Psoas muscle (tissue), 8 donors: Measurements from ENCODE around the gene STARD10. TPM values are rescaled to one million over a fixed set of nuclear protein-coding genes. Genes with fewer than 3 reads are reported as not detected.

Source experiments
- ATAC-seq, 4 donors: fragments of 200-7000 bp; cut with Tn5 transposase; one replicate each; pipeline ENCODE4 v1.9.1; 2020; ENCODE audit warnings: moderate library complexity in 3 of 4, mild to moderate bottlenecking in 2 of 4
- DNase-seq, 2 donors: peaks; one replicate each; pipeline ENCODE4 v3.0.0-alpha.2; 2020
- H3K27ac ChIP-seq: fragments of 200-600 bp; one replicate; pipeline ENCODE4 v1.8.0; 2022
- H3K27me3 ChIP-seq, 3 donors: fragments of 200-600 bp in 1 of 3; one replicate each; pipeline versions ENCODE4 v1.6.1 to v1.8.0; 2013 to 2022; ENCODE audit warnings: low read length in 2 of 3, mild to moderate bottlenecking in 2 of 3, moderate library complexity in 1 of 3; ENCODE audit not compliant: insufficient read depth in 3 of 3
- H3K36me3 ChIP-seq, 2 donors: fragments of 200-600 bp in 1 of 2; one replicate each; pipeline versions ENCODE4 v1.6.1 to v1.8.0; 2013 to 2022; ENCODE audit warnings: low read depth in 1 of 2, mild to moderate bottlenecking in 1 of 2, moderate library complexity in 1 of 2; ENCODE audit not compliant: insufficient read depth in 1 of 2
- H3K4me1 ChIP-seq: fragments of 200-600 bp; one replicate; pipeline ENCODE4 v1.8.0; 2022
- H3K4me3 ChIP-seq: fragments of 200-600 bp; one replicate; pipeline ENCODE4 v1.8.0; 2022; ENCODE audit warnings: mild to moderate bottlenecking
- H3K9me3 ChIP-seq: fragments of 200-600 bp; one replicate; pipeline ENCODE4 v1.8.0; 2022
- CTCF ChIP-seq: fragments of 200-600 bp; IDR thresholded peaks from one replicate; pipeline ENCODE4 v1.8.0; 2022; ENCODE audit warnings: antibody characterized with exemption
- WGBS, 3 donors: extraction: QIAGEN DNeasy Blood & Tissue Kit; methylation state at CpG; one replicate each; pipeline versions ENCODE4 v1.1.6 to v1.1.7; 2013; 5-methylcytosine and 5-hydroxymethylcytosine counted together
- intact Hi-C, 2 donors: fragments of 100-400 bp; cut with DNase I; formaldehyde crosslinking; loops; one replicate each; pipeline versions ENCODE4 v1.11.0 to v1.14.2; 2022
- polyA plus RNA-seq, 3 donors: library from polyadenylated mRNA; stranded (reverse); fragments of 200-250 nt; gene quantifications; one replicate each; pipeline ENCODE4 v1.2.3, GENCODE V29; 2013
- total RNA-seq, 4 donors: library from RNA; stranded (reverse); fragmentation: NEBNext Ultra II Directional in 2 of 4; extraction: Animal tissue kit (Norgen Biotek cat#: 25700) in 2 of 4; gene quantifications; one replicate each; pipeline versions ENCODE4 v1.2.1 to v1.2.4, GENCODE V29; 2021 to 2023
- donor health status: healthy with polysubstance abuse.
- donor health status: DM: no; HTN: no; CAD: no; lungs with moderate emphysema.
- donor health status: Bipolar disorder and iron deficiency.
- donor health status: healthy.
- donor health status: DM: yes; HTN: yes; CAD: no.
- donor health status: DM: no; HTN: no; CAD: no.
- donor health status: DM: no; HTN: no; CAD: no.
- donor health status: DM: yes; HTN: yes; CAD: no.

The STARD10 gene
- total and polyA plus RNA-seq, 7 donors, result 18.6 to 99.9 (median 57.3) TPM

DNA sequence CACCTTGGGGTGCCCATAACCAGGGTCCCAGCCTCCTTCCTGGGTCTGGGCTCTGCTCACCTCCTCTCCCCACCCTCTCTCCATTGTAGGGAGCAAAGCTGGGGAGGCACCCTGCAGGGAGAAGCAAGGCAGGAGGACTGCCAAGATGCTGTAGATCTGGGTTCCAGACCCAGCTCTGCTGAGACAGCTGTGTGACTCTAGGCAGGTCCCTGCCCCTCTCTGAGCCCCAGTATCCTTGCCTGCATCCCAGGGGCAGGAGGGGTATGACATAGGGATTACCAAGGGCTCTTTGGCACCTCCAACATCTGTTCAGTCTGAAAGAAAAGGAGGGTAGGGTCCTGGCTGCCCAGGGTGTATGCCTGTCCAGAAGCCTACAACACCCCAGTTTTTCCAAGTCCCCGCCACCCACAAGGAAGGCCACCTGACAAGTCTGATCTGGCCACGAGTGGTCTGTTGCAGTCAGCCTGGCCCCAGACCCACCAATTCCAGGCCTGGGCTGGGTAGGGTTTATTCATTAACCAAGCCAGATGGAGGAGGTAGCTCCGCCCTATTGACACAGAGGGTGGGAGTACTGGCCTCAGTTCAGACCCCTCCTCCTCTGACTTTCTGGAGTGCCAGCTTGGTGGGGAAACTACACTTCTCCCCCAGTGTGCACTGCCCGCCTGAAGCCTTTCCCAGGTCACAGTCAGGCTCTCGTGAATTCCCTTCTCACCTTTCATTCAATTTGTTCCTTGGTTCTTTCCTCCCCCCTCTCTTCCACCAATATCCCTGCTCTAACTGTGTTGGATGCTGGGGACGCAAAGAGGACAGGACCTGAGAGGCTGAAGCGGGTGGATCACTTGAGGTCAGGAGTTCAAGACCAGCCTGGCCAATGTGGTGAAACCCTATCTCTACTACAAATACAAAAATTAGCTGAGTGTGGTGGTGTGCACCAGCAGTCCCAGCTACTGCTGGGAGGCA lies 15.0 kb downstream of the STARD10 start:
- Histone ChIP-seq H3K27me3 (no peaks in the 10 kb centered on the region), H3K36me3 (no peaks in the 10 kb centered on the region), H3K27ac (no peak overlapping the region), H3K4me1 (peaks cover 33% of the 10 kb centered on the region), H3K9me3 (no peaks in the 10 kb centered on the region), H3K4me3 (no peak overlapping the region)
- ATAC-seq (no peak), DNase-seq (no peak)
- intact Hi-C loops, result no loop called here
- 85 to 94% (median 91%) methylated on average over 7 of the region's 7 CpGs for WGBS, 3 donors
- TF ChIP-seq CTCF, result no peak

GRCh38 chr11:72777755-72778278 lies 16.0 kb downstream of the STARD10 start:
- no peak for ATAC-seq
- 58 to 65% (median 60%) methylated on average over 5 of the region's 5 CpGs for WGBS, 3 donors
- no peak for TF ChIP-seq CTCF
- Histone ChIP-seq H3K4me3 (no peak overlapping the region), H3K9me3 (no peaks in the 10 kb centered on the region), H3K4me1 (peaks cover 42% of the 10 kb centered on the region), H3K27ac (peak overlapping the region; percentile 21), H3K27me3 (no peaks in the 10 kb centered on the region), H3K36me3 (no peaks in the 10 kb centered on the region)
- intact Hi-C loops, result no loop called here
- DNase-seq, result no peak

DNA sequence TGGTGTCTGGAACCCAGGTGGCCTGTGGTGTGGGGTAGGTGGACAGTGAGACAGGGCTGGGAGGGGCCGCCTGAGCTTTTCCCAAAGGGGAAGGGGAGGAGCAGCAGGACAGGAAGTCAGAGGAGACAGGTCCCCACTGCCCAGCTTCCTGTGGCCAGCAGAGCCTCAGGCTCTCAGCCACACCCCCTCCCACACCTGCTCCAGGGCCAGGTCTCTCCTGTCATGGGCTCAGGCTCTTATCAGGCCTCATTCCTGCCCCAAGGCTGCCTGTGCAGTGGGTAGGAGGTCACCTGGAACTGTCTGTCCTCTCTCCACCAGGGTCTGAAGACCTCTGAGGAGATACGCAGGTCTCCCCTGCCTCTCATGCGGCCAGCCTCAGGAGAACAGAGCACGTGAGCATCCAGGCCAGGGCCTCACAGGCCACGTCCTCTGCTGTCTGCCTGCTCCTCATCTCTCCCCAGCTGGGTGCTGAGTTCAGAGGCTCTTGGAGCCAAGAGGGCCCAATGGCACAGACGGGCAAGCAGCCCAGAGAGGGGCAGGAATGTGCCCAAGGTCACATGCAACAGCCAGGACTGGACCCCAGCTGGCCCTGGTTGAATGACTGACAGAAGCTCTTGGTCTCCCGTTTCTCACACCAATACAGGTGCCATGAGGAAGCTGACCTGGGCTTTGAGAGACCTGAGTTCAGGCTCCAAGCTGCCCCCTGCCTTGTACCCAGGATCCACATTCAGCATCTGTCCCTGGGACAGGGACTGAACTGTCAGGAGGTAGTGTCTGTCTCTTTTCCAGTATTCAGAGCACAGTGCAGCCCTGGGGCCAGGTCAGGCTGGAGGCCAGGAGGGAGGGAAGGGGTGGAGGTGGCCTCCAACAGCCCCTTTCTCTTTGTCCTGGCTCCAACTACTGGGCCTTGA lies 16.7 kb downstream of the STARD10 start:
- peak; percentile 7 to 32 (median 15) for ATAC-seq
- intact Hi-C loops, result no loop called here
- WGBS, 3 donors, result 41 to 65% (median 47%) methylated on average over 7 of the region's 7 CpGs

More for the DNA sequence above, 16.7 kb downstream of the STARD10 start:
- Histone ChIP-seq H3K36me3 (no peaks in the 10 kb centered on the region), H3K27ac (peak overlapping the region; percentile 21), H3K9me3 (no peaks in the 10 kb centered on the region), H3K4me1 (peaks cover 45% of the 10 kb centered on the region), H3K4me3 (no peak overlapping the region), H3K27me3 (no peaks in the 10 kb centered on the region)
- DNase-seq, result no peak
- TF ChIP-seq CTCF, result no peak
